Measurements from ENCODE around the gene CCDC74A.
"Not testable (repeated sequence)": the region's sequence is repeated elsewhere in the genome, so short reads cannot be mapped to it uniquely, and the experiment has no call there.

The CCDC74A gene

GRCh38 chr2:131492418-131493198 lies 35.1 kb upstream of the CCDC74A start:
- peak overlapping the region; percentile 99 for H3K27ac Mint-ChIP-seq
- no peaks in the 10 kb centered on the region for H3K27me3 Mint-ChIP-seq (ENCODE audit: low read depth)
- H3K9me3 Mint-ChIP-seq: no peaks in the 10 kb centered on the region
- peaks cover 17% of the 10 kb centered on the region for H3K36me3 Mint-ChIP-seq (ENCODE audit: low read depth)
- peak overlapping the region; percentile 99 for H3K4me3 Mint-ChIP-seq
- H3K4me1 Mint-ChIP-seq (ENCODE audit: low read depth): peaks cover 18% of the 10 kb centered on the region

DNA sequence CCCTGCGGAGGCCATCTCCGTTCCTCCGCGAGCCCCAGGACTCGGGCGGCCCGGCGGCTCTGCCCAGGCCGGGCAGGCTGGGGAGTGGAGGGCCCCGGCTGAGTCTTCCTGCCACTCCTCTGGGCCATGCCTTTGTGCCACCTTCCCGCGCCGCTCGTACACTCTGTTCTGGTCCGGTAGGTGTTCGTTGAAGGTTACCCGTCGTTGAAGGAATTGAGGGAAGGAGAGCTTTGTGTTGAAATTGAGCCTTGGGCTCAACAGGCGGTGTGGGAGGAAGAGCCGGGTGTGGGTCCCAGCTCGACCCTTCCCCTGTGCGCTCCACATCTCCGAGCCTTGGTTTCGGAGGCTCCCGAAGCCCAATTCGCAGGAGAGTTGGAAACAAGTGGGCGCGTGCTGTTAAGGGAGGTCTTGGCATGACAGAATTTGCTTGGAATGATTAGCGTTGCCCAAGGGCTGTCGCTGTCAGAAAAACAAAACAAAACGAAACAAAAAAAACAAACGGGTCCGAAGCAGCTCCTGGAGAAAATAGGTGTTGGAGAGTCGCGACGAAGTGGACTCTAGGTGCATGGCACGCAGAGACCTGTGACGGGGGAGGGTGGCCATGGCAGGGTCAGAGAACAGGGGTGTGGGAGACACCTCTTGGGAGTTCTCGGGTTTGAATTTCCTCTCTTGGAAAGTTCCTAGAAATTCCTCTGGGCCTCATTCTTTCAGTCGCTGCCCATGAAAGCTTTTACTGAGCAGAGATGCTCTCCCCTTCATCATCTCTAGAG lies 34.3 kb upstream of the CCDC74A start:
- Mint-ChIP-seq H3K4me1 (ENCODE audit: low read depth) (peaks cover 24% of the 10 kb centered on the region), H3K4me3 (peak overlapping the region; percentile 99), H3K9me3 (no peaks in the 10 kb centered on the region), H3K27ac (peak overlapping the region; percentile 99), H3K27me3 (ENCODE audit: low read depth) (no peaks in the 10 kb centered on the region), H3K36me3 (ENCODE audit: low read depth) (peaks cover 17% of the 10 kb centered on the region)

- H3K27me3 Mint-ChIP-seq (ENCODE audit: low read depth); H3K9me3 Mint-ChIP-seq: not testable (repeated sequence)
- peak overlapping the region; percentile 23 for H3K4me3 Mint-ChIP-seq
- H3K36me3 Mint-ChIP-seq (ENCODE audit: low read depth): peaks cover 21% of the 10 kb centered on the region
- peaks cover 31% of the 10 kb centered on the region for H3K4me1 Mint-ChIP-seq (ENCODE audit: low read depth)
- peak overlapping the region; percentile 14 for H3K27ac Mint-ChIP-seq
Observed at GRCh38 chr2:131495506-131495905, 32.2 kb upstream of the CCDC74A start.

- Mint-ChIP-seq H3K4me1 (ENCODE audit: low read depth) (peaks cover 30% of the 10 kb centered on the region), H3K36me3 (ENCODE audit: low read depth) (peaks cover 25% of the 10 kb centered on the region), H3K27ac (peak overlapping the region; percentile 69)
- H3K4me3 Mint-ChIP-seq; H3K27me3 Mint-ChIP-seq (ENCODE audit: low read depth); H3K9me3 Mint-ChIP-seq: not testable (repeated sequence)
Observed at GRCh38 chr2:131498321-131498973, 29.2 kb upstream of the CCDC74A start.

GRCh38 chr2:131503587-131503986 lies 24.1 kb upstream of the CCDC74A start:
- Mint-ChIP-seq H3K36me3 (ENCODE audit: low read depth) (peaks cover 37% of the 10 kb centered on the region), H3K27ac (peak overlapping the region; percentile 85), H3K4me1 (ENCODE audit: low read depth) (peaks cover 20% of the 10 kb centered on the region)
- not testable (repeated sequence) for H3K27me3 Mint-ChIP-seq (ENCODE audit: low read depth); H3K9me3 Mint-ChIP-seq; H3K4me3 Mint-ChIP-seq

DNA sequence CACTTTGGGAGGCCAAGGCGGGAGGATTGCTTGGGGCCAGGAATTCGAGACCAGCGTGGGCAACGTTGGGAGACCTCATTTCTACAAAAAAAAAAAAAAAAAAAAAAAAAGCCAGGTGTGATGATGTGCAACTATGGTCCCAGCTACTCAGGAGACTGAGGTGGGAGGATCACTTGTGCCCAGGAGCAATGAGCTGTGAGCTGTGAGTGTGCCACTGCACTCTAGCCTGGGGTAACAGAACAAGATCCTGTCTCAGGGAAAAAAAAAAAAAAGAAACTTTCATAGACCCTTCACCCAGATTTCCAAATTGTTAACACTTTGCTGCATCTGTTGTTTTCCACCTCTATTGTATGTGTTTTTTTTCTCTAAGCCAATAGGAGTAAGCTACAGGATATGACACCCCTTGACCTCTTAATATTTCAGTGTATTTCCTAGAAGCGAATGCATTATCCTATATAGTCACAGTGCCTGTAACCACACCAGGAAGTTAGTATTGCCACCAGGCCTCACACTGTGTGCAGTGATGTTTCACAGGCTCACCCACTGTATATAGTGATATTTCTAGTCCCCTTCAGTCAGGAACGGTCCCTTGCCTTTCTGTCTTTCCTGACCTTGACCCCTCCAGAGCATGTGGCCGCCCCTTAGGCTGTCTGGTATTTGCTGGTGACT lies 23.5 kb upstream of the CCDC74A start:
- H3K27me3 Mint-ChIP-seq (ENCODE audit: low read depth); H3K9me3 Mint-ChIP-seq: not testable (repeated sequence)
- peaks cover 16% of the 10 kb centered on the region for H3K4me1 Mint-ChIP-seq (ENCODE audit: low read depth)
- H3K36me3 Mint-ChIP-seq (ENCODE audit: low read depth): peaks cover 33% of the 10 kb centered on the region
- peak overlapping the region; percentile 85 for H3K27ac Mint-ChIP-seq
- peak overlapping the region; percentile 39 for H3K4me3 Mint-ChIP-seq

GRCh38 chr2:131509615-131510014 lies 18.1 kb upstream of the CCDC74A start:
- Mint-ChIP-seq H3K4me3 (no peak overlapping the region), H3K36me3 (ENCODE audit: low read depth) (peaks cover 24% of the 10 kb centered on the region), H3K9me3 (no peaks in the 10 kb centered on the region), H3K27ac (no peak overlapping the region), H3K4me1 (ENCODE audit: low read depth) (peaks cover 17% of the 10 kb centered on the region), H3K27me3 (ENCODE audit: low read depth) (no peaks in the 10 kb centered on the region)

DNA sequence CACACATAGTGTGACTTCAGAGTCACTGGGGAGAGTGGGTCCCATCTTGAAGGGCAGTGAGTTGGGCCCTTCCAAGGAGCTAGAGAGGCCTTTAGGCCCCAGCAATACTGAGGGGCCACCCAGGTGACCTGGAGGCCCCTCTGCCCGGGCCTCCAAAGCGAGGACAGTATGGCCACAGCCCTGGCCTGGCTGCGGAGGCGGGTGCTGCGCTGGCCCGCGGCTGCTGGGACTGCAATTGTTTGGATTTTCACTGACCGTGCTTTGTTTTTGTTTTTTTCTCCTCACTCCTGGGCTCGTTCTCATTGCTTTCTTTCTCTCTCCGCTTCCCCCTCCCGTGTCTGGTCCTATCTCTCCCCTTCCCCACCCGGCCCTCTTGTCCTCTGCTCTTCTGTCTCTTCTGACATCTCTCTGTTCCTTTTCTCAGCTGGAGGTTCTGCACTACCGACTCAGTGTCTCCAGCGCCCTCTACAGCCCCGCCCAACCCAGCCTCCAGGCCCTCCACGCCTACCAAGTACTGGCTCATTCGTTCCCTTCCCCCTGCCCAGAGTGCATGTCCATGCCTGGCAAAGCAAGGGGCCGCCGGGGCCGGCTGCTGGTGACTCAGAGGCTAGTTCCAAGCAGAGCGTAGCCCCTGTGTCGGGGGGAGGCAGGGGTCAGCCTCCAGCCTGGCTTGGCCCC lies 16.3 kb upstream of the CCDC74A start:
- H3K36me3 Mint-ChIP-seq (ENCODE audit: low read depth): peaks cover 16% of the 10 kb centered on the region
- peaks cover 13% of the 10 kb centered on the region for H3K4me1 Mint-ChIP-seq (ENCODE audit: low read depth)
- H3K9me3 Mint-ChIP-seq; H3K27me3 Mint-ChIP-seq (ENCODE audit: low read depth); H3K4me3 Mint-ChIP-seq: not testable (repeated sequence)
- peak overlapping the region; percentile 59 for H3K27ac Mint-ChIP-seq

GRCh38 chr2:131511969-131512870 lies 15.5 kb upstream of the CCDC74A start:
- not testable (repeated sequence) for H3K27me3 Mint-ChIP-seq (ENCODE audit: low read depth); H3K4me3 Mint-ChIP-seq; H3K9me3 Mint-ChIP-seq
- Mint-ChIP-seq H3K36me3 (ENCODE audit: low read depth) (peaks cover 15% of the 10 kb centered on the region), H3K27ac (peak overlapping the region; percentile 63), H3K4me1 (ENCODE audit: low read depth) (peaks cover 13% of the 10 kb centered on the region)

GRCh38 chr2:131514408-131515166 lies 13.1 kb upstream of the CCDC74A start:
- peak overlapping the region; percentile 70 for H3K27ac Mint-ChIP-seq
- not testable (repeated sequence) for H3K4me3 Mint-ChIP-seq

DNA sequence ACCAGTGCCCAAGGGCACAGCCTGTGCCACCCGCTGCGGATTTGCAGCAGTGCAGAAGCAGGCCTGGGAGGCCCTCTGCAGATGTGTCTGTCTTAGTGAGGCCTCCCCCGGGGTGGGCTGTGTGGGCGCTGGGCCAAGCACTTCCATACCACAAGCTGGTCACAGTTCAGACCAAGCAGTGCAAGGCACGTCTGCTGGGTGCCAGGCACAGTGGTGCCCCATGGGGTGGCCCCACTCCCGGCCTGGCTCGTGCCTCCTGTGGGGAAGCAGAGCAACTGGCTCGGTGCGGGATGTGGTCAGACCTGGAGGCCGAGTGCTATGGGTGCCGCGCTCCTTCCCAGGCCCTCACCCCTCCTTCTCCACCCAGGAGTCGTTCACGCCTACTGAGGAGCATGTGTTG lies 12.5 kb upstream of the CCDC74A start:
- not testable (repeated sequence) for H3K27me3 Mint-ChIP-seq (ENCODE audit: low read depth); H3K9me3 Mint-ChIP-seq; H3K4me3 Mint-ChIP-seq; H3K27ac Mint-ChIP-seq
- H3K36me3 Mint-ChIP-seq (ENCODE audit: low read depth): peaks cover 22% of the 10 kb centered on the region
- peaks cover 13% of the 10 kb centered on the region for H3K4me1 Mint-ChIP-seq (ENCODE audit: low read depth)

More at GRCh38 chr2:131514408-131515166, 13.1 kb upstream of the CCDC74A start:
- H3K9me3 Mint-ChIP-seq; H3K27me3 Mint-ChIP-seq (ENCODE audit: low read depth): not testable (repeated sequence)
- peaks cover 13% of the 10 kb centered on the region for H3K4me1 Mint-ChIP-seq (ENCODE audit: low read depth)
- H3K36me3 Mint-ChIP-seq (ENCODE audit: low read depth): peaks cover 21% of the 10 kb centered on the region

DNA sequence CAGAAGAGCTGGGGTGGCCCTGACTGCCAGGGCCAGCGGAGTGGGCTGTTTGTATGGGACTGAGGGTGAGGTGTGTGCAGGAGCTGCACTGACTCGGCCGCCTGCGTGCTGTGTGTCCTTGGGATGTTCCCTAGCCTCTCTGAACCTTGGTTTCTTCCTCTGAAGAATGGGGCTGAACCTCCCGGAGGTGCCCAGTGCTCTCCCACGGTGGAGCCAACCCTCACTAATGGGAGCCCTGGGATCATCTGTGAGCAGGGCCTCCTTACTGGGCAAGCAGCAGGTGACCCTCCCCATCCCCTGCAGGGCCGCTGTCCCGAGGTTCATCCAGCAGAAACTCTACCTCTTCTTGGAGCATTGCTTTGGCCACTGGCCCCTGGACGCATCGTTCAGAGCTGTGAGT lies 11.7 kb upstream of the CCDC74A start:
- Mint-ChIP-seq H3K4me3 (no peak overlapping the region), H3K27me3 (ENCODE audit: low read depth) (no peaks in the 10 kb centered on the region), H3K9me3 (no peaks in the 10 kb centered on the region), H3K36me3 (ENCODE audit: low read depth) (peaks cover 22% of the 10 kb centered on the region), H3K27ac (no peak overlapping the region), H3K4me1 (ENCODE audit: low read depth) (peaks cover 13% of the 10 kb centered on the region)

DNA sequence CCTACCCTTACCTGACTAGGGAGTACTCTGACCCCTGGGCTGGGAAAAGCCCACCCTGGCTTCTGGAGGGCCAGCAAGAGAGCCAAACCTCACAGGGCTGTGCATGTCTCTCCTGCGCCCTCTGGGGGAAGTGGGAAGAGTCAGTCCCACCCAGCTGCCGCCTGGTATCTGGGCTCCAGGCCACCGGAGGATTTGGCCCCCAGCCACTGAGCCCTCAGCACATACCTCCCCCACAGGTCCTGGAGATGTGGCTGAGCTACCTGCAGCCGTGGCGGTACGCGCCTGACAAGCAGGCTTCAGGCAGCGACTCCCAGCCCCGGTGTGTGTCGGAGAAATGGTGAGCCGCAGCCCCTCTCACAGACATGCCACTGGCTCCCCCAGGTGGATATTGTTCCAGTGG lies 11.1 kb upstream of the CCDC74A start:
- peaks cover 13% of the 10 kb centered on the region for H3K4me1 Mint-ChIP-seq (ENCODE audit: low read depth)
- not testable (repeated sequence) for H3K27me3 Mint-ChIP-seq (ENCODE audit: low read depth); H3K9me3 Mint-ChIP-seq; H3K27ac Mint-ChIP-seq; H3K4me3 Mint-ChIP-seq
- H3K36me3 Mint-ChIP-seq (ENCODE audit: low read depth): peaks cover 19% of the 10 kb centered on the region
